GM12892 (cell line): ENCODE results near the gene APLP2.

Experiments used
- POLR2A ChIP-seq: IDR thresholded peaks from 2 replicates; pipeline ENCODE4 v1.6.1; 2011; ENCODE audit warnings: low read depth, low read length, control low read depth
- POLR2AphosphoS5 ChIP-seq: IDR thresholded peaks from 2 replicates; pipeline ENCODE4 v1.6.1; 2011; ENCODE audit warnings: low read depth, low read length, control low read depth

- TF ChIP-seq POLR2AphosphoS5 (no peak), POLR2A (no peak)
These were observed 96.1 kb downstream of the APLP2 start for GRCh38 chr11:130165601-130166456.
